ENCODE data around the gene NFIB. TPM values are rescaled to one million over a fixed set of nuclear protein-coding genes. Genes with fewer than 3 reads are reported as not detected.

NFIB gene
- total and polyA plus RNA-seq, 2 donors (not counting 3 experiments of a cell fraction or from before 2014, with no cell fraction given): 26.4 to 174 TPM

DNA sequence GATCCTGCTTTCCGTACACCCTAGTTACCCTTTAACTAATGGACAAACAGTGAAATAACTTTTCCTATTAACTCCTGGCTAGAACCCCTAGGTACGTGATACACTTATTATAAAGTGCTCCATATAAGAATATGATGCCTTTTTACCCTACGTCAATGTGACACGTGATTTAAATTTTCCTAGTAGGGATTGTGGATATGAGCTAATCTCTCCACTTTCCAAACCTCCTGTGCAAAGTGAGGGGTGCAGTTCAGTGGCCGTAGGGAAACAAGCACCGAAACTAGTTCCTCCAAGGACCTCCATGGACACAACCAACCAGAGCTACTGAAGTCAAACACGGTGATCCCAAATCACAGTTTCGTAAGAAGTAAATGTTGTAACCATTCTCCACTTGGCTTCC is 19.3 kb downstream of the NFIB start:
- Histone ChIP-seq H3K9me3 (replicated peaks; ENCODE audit: control insufficient read depth, insufficient read depth, low read length) (no peaks in the 10 kb centered on the region), H3K27ac (ENCODE audit: insufficient read depth, low read depth, low read length) (no peak overlapping the region), H3K27me3 (ENCODE audit: control insufficient read depth in 2 of 2, insufficient read depth in 2 of 2, low read length in 2 of 2) (no peaks in the 10 kb centered on the region), H3K4me1 (ENCODE audit: control insufficient read depth, extremely low read depth, insufficient read depth, low read length) (peaks cover 17% of the 10 kb centered on the region), H3K4me3 (replicated peaks in 1 of 3; ENCODE audit: insufficient read depth in 1 of 3, low read depth in 1 of 3, low read length in 3 of 3) (no peak overlapping the region), H3K79me2 (ENCODE audit: control insufficient read depth, insufficient read depth, low read length) (peaks cover 99% of the 10 kb centered on the region), H2AFZ (ENCODE audit: low read depth, low read length) (no peak overlapping the region), H3K4me2 (ENCODE audit: insufficient read depth, low read length) (no peak overlapping the region), H3K36me3 (ENCODE audit: control insufficient read depth in 2 of 2, extremely low read depth in 1 of 2, insufficient read depth in 2 of 2, low read length in 2 of 2) (peaks cover 0 to 6% of the 10 kb centered on the region in 2 experiments), H4K20me1 (replicated peaks; ENCODE audit: control insufficient read depth, extremely low read depth, insufficient read depth, low read length) (peaks cover 15% of the 10 kb centered on the region), H3K9ac (replicated peaks; ENCODE audit: extremely low read depth, insufficient read depth, low read length) (no peak overlapping the region), H3K9me1 (replicated peaks; ENCODE audit: control insufficient read depth, extremely low read depth, insufficient read depth, low read length) (no peaks in the 10 kb centered on the region)
- CTCF ChIA-PET: interaction anchor here (0.8 to 1.5 kb wide), 2 partner anchors 18 to 21 kb away, joined by 4 to 7 read pairs; no protein-coding TSS in a partner anchor
- FAIRE-seq (no peak), DNase-seq (ENCODE audit: low read depth, low spot score) (no peak)
- intact Hi-C loops (cut with micrococcal nuclease): no loop called here
- dilution Hi-C loops (cut with MboI; ENCODE audit: extremely low pct_ligation_motif_present, low sequenced_read_pairs): no loop called here
- TF ChIP-seq MYC (IDR thresholded peaks at IDR 0.05; ENCODE audit: low read depth, low read length): no peak
- POLR2A ChIA-PET: interaction anchor here (0.7 kb wide), 1 partner anchor 39 kb away, joined by 3 read pairs; no protein-coding TSS in a partner anchor
- BruUV-seq (replicated peaks): no TSS peak

- Histone ChIP-seq H4K20me1 (replicated peaks; ENCODE audit: control insufficient read depth, extremely low read depth, insufficient read depth, low read length) (peaks cover 15% of the 10 kb centered on the region), H3K27me3 (ENCODE audit: control insufficient read depth in 2 of 2, insufficient read depth in 2 of 2, low read length in 2 of 2) (no peaks in the 10 kb centered on the region), H3K4me1 (ENCODE audit: control insufficient read depth, extremely low read depth, insufficient read depth, low read length) (peaks cover 8% of the 10 kb centered on the region), H3K4me3 (replicated peaks in 1 of 3; ENCODE audit: insufficient read depth in 1 of 3, low read depth in 1 of 3, low read length in 3 of 3) (no peak overlapping the region), H3K4me2 (ENCODE audit: insufficient read depth, low read length) (no peak overlapping the region), H3K9ac (replicated peaks; ENCODE audit: extremely low read depth, insufficient read depth, low read length) (no peak overlapping the region), H2AFZ (ENCODE audit: low read depth, low read length) (no peak overlapping the region), H3K9me1 (replicated peaks; ENCODE audit: control insufficient read depth, extremely low read depth, insufficient read depth, low read length) (no peaks in the 10 kb centered on the region), H3K9me3 (replicated peaks; ENCODE audit: control insufficient read depth, insufficient read depth, low read length) (no peaks in the 10 kb centered on the region), H3K79me2 (ENCODE audit: control insufficient read depth, insufficient read depth, low read length) (peaks cover 97% of the 10 kb centered on the region), H3K36me3 (ENCODE audit: control insufficient read depth in 2 of 2, extremely low read depth in 1 of 2, insufficient read depth in 2 of 2, low read length in 2 of 2) (peaks cover 0 to 6% of the 10 kb centered on the region in 2 experiments), H3K27ac (ENCODE audit: insufficient read depth, low read depth, low read length) (no peak overlapping the region)
- intact Hi-C loops (cut with micrococcal nuclease) (no loop called here), dilution Hi-C loops (cut with MboI; ENCODE audit: extremely low pct_ligation_motif_present, low sequenced_read_pairs) (no loop called here)
- ChIA-PET POLR2A (interaction anchor here (0.5 kb wide), 1 partner anchor 333 kb away, joined by 3 read pairs; no protein-coding TSS in a partner anchor), CTCF (interaction anchor here (1.5 kb wide), 1 partner anchor 17 kb away, joined by 7 read pairs; no protein-coding TSS in a partner anchor)
- no TSS peak for BruUV-seq (replicated peaks)
- TF ChIP-seq EZH2 (IDR thresholded peaks at IDR 0.05; ENCODE audit: borderline replicate concordance, low read depth, low read length, severe bottlenecking): no peak
- TF ChIP-seq POLR2AphosphoS5 (IDR thresholded peaks at IDR 0.05; ENCODE audit: insufficient read depth, low read depth, low read length): no peak
- TF ChIP-seq, protein P1, sequence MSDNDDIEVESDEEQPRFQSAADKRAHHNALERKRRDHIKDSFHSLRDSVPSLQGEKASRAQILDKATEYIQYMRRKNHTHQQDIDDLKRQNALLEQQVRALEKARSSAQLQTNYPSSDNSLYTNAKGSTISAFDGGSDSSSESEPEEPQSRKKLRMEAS (IDR thresholded peaks at IDR 0.05; ENCODE audit: insufficient read depth, insufficient read length): no peak
- no peak for TF ChIP-seq GATA2 (IDR thresholded peaks at IDR 0.05; ENCODE audit: insufficient read depth, insufficient read length, low read depth, low read length)
- no peak for TF ChIP-seq POLR2A (IDR thresholded peaks at IDR 0.05; ENCODE audit: low read depth, low read length)
- TF ChIP-seq MYC (IDR thresholded peaks at IDR 0.05; ENCODE audit: low read depth, low read length): no peak
- TF ChIP-seq, protein P2, sequence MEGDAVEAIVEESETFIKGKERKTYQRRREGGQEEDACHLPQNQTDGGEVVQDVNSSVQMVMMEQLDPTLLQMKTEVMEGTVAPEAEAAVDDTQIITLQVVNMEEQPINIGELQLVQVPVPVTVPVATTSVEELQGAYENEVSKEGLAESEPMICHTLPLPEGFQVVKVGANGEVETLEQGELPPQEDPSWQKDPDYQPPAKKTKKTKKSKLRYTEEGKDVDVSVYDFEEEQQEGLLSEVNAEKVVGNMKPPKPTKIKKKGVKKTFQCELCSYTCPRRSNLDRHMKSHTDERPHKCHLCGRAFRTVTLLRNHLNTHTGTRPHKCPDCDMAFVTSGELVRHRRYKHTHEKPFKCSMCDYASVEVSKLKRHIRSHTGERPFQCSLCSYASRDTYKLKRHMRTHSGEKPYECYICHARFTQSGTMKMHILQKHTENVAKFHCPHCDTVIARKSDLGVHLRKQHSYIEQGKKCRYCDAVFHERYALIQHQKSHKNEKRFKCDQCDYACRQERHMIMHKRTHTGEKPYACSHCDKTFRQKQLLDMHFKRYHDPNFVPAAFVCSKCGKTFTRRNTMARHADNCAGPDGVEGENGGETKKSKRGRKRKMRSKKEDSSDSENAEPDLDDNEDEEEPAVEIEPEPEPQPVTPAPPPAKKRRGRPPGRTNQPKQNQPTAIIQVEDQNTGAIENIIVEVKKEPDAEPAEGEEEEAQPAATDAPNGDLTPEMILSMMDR (IDR thresholded peaks at IDR 0.05; ENCODE audit: extremely low read depth in 1 of 2, insufficient read depth in 1 of 2, low read depth in 1 of 2, low read length in 2 of 2): no peak
- FAIRE-seq (no peak), DNase-seq (ENCODE audit: low read depth, low spot score) (no peak)
Measured at GRCh38 chr9:14293801-14294200, 20.1 kb downstream of the NFIB start.

Data from endothelial cell of umbilical vein (primary cell).